ENCODE data around the gene KRT74.

Gene KRT74

GRCh38 chr12:52551216-52551865, 22.3 kb downstream of the KRT74 start:
- Histone ChIP-seq H3K9ac (ENCODE audit: low read length) (no peak overlapping the region), H3K27me3 (replicated peaks; ENCODE audit: control insufficient read depth, insufficient read depth, low read length) (peaks cover 88% of the 10 kb centered on the region), H3K36me3 (ENCODE audit: control insufficient read depth, insufficient read depth, low read length, severe bottlenecking) (no peaks in the 10 kb centered on the region), H3K4me3 (ENCODE audit: low read length) (no peak overlapping the region), H3K9me3 (ENCODE audit: control insufficient read depth, low read length) (no peaks in the 10 kb centered on the region), H3K4me1 (ENCODE audit: control insufficient read depth, insufficient read depth, low read length) (no peaks in the 10 kb centered on the region)
- DNase-seq (ENCODE audit: low read depth): no peak

DNA sequence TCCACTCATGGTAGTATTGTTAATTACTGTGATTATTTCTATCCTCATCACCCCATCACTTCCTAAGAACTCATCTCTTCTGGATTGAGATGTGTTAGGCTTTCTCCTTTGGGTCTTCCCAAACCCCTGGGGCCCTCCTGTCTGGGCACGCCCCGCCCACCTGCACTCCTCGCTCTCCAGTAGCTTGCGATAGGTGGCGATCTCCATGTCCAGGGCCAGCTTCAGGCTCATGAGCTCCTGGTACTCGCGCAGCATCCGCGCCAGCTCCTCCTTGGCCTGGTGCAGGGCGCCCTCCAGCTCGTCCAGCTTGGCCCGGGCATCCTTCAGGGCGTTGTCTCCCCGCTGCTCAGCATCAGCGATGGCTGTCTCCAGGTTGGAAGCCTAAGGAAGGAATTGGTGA, 27.5 kb downstream of the KRT74 start:
- Histone ChIP-seq H3K9me3 (ENCODE audit: control insufficient read depth, low read length) (no peaks in the 10 kb centered on the region), H3K36me3 (ENCODE audit: control insufficient read depth, insufficient read depth, low read length, severe bottlenecking) (no peaks in the 10 kb centered on the region), H3K4me1 (ENCODE audit: control insufficient read depth, insufficient read depth, low read length) (no peaks in the 10 kb centered on the region), H3K27me3 (replicated peaks; ENCODE audit: control insufficient read depth, insufficient read depth, low read length) (peaks cover 81% of the 10 kb centered on the region), H3K9ac (ENCODE audit: low read length) (no peak overlapping the region), H3K4me3 (ENCODE audit: low read length) (no peak overlapping the region)
- no peak for DNase-seq (ENCODE audit: low read depth)

GRCh38 chr12:52543985-52544883, 29.4 kb downstream of the KRT74 start:
- H3K4me3 ChIP-seq (ENCODE audit: low read length): no peak overlapping the region
- peaks cover 63% of the 10 kb centered on the region for H3K27me3 ChIP-seq (replicated peaks; ENCODE audit: control insufficient read depth, insufficient read depth, low read length)
- H3K9ac ChIP-seq (ENCODE audit: low read length): no peak overlapping the region
- H3K9me3 ChIP-seq (ENCODE audit: control insufficient read depth, low read length): no peaks in the 10 kb centered on the region
- no peaks in the 10 kb centered on the region for H3K36me3 ChIP-seq (ENCODE audit: control insufficient read depth, insufficient read depth, low read length, severe bottlenecking)
- H3K4me1 ChIP-seq (ENCODE audit: control insufficient read depth, insufficient read depth, low read length): no peaks in the 10 kb centered on the region
- no peak for DNase-seq (ENCODE audit: low read depth)

DNA sequence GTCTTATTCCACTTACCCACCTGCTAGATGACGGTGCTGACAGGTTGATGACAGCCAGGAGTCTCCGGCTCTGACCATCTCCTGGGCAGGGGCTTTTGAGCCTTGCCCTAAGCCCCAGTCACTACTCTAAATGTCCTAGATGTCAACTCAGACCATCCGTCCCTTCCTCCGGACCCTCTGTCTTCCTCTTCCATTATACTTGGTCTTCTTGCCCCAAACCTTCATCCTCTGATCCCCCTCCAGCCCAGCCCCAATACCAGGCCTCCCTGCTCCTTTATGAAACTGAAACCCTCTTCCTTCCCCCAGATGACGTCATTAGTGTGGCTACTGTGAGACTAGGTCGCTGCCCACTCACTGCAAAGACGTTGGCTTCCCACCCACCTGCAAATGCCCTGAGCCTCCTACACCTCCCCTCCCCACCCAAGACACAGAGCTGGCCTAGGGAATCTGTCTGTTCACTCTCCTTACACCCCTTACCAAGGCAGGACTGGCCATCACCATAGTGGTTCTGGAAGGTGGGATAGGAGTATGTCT, 30.8 kb downstream of the KRT74 start:
- H3K9me3 ChIP-seq (ENCODE audit: control insufficient read depth, low read length): no peaks in the 10 kb centered on the region
- H3K4me1 ChIP-seq (ENCODE audit: control insufficient read depth, insufficient read depth, low read length): no peaks in the 10 kb centered on the region
- no peak overlapping the region for H3K9ac ChIP-seq (ENCODE audit: low read length)
- no peaks in the 10 kb centered on the region for H3K36me3 ChIP-seq (ENCODE audit: control insufficient read depth, insufficient read depth, low read length, severe bottlenecking)
- H3K4me3 ChIP-seq (ENCODE audit: low read length): no peak overlapping the region
- no peak for DNase-seq (ENCODE audit: low read depth)
- H3K27me3 ChIP-seq (replicated peaks; ENCODE audit: control insufficient read depth, insufficient read depth, low read length): peaks cover 50% of the 10 kb centered on the region

DNA sequence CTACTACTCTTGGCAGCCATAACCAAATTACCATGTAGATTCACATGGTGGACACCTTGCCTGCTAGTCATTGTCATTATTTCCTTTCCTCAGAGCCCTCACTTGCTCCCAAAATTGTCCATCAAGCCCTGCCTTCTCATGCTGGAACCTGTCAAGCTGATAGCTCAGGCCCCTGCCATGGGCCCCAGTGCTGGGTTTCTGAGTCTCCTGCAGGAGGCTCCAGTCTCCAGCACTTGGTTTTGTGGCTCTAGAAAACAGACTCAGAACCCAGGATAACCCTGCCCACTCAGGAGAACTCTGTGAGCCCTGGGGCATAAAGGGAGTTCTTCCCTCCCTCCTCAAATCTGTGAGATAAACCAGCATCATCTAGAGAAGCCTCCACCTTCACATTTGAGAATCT, 31.5 kb downstream of the KRT74 start:
- Histone ChIP-seq H3K9me3 (ENCODE audit: control insufficient read depth, low read length) (no peaks in the 10 kb centered on the region), H3K9ac (ENCODE audit: low read length) (no peak overlapping the region), H3K27me3 (replicated peaks; ENCODE audit: control insufficient read depth, insufficient read depth, low read length) (peaks cover 45% of the 10 kb centered on the region), H3K36me3 (ENCODE audit: control insufficient read depth, insufficient read depth, low read length, severe bottlenecking) (no peaks in the 10 kb centered on the region), H3K4me1 (ENCODE audit: control insufficient read depth, insufficient read depth, low read length) (no peaks in the 10 kb centered on the region), H3K4me3 (ENCODE audit: low read length) (no peak overlapping the region)
- no peak for DNase-seq (ENCODE audit: low read depth)

DNA sequence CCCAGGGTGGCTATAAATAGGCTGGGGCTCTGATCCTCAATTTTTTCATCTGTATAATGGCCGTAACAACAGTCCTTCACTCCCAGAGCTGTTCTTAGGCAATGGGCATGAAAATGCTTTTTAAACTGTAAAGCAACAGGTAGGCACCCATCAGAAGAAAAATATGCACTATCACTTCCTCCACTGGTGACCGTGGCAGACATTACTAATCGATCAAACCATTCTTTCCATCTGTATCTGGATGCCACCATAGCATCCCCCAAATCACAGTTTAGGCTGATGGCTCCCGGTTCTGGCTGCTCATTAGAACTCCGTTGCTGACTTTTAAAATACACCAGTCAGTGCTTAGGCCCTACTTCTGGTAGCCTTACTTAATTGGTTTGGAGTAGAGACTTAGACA, 31.9 kb downstream of the KRT74 start:
- no peak overlapping the region for H3K4me3 ChIP-seq (ENCODE audit: low read length)
- H3K27me3 ChIP-seq (replicated peaks; ENCODE audit: control insufficient read depth, insufficient read depth, low read length): peaks cover 44% of the 10 kb centered on the region
- no peaks in the 10 kb centered on the region for H3K4me1 ChIP-seq (ENCODE audit: control insufficient read depth, insufficient read depth, low read length)
- H3K9ac ChIP-seq (ENCODE audit: low read length): no peak overlapping the region
- H3K36me3 ChIP-seq (ENCODE audit: control insufficient read depth, insufficient read depth, low read length, severe bottlenecking): no peaks in the 10 kb centered on the region
- no peak for DNase-seq (ENCODE audit: low read depth)
- no peaks in the 10 kb centered on the region for H3K9me3 ChIP-seq (ENCODE audit: control insufficient read depth, low read length)

- Histone ChIP-seq H3K4me1 (ENCODE audit: control insufficient read depth, insufficient read depth, low read length) (no peaks in the 10 kb centered on the region), H3K36me3 (ENCODE audit: control insufficient read depth, insufficient read depth, low read length, severe bottlenecking) (no peaks in the 10 kb centered on the region), H3K9me3 (ENCODE audit: control insufficient read depth, low read length) (no peaks in the 10 kb centered on the region), H3K9ac (ENCODE audit: low read length) (no peak overlapping the region), H3K4me3 (ENCODE audit: low read length) (no peak overlapping the region), H3K27me3 (replicated peaks; ENCODE audit: control insufficient read depth, insufficient read depth, low read length) (peaks cover 36% of the 10 kb centered on the region)
- no peak for DNase-seq (ENCODE audit: low read depth)
These were observed 33.1 kb downstream of the KRT74 start for GRCh38 chr12:52540531-52540930.

- no peak for DNase-seq (ENCODE audit: low read depth)
- no peak overlapping the region for H3K4me3 ChIP-seq (ENCODE audit: low read length)
- H3K9ac ChIP-seq (ENCODE audit: low read length): no peak overlapping the region
- no peaks in the 10 kb centered on the region for H3K36me3 ChIP-seq (ENCODE audit: control insufficient read depth, insufficient read depth, low read length, severe bottlenecking)
- H3K9me3 ChIP-seq (ENCODE audit: control insufficient read depth, low read length): no peaks in the 10 kb centered on the region
- H3K27me3 ChIP-seq (replicated peaks; ENCODE audit: control insufficient read depth, insufficient read depth, low read length): peaks cover 30% of the 10 kb centered on the region
- H3K4me1 ChIP-seq (ENCODE audit: control insufficient read depth, insufficient read depth, low read length): no peaks in the 10 kb centered on the region
These were observed 33.8 kb downstream of the KRT74 start for GRCh38 chr12:52539821-52540173.

DNA sequence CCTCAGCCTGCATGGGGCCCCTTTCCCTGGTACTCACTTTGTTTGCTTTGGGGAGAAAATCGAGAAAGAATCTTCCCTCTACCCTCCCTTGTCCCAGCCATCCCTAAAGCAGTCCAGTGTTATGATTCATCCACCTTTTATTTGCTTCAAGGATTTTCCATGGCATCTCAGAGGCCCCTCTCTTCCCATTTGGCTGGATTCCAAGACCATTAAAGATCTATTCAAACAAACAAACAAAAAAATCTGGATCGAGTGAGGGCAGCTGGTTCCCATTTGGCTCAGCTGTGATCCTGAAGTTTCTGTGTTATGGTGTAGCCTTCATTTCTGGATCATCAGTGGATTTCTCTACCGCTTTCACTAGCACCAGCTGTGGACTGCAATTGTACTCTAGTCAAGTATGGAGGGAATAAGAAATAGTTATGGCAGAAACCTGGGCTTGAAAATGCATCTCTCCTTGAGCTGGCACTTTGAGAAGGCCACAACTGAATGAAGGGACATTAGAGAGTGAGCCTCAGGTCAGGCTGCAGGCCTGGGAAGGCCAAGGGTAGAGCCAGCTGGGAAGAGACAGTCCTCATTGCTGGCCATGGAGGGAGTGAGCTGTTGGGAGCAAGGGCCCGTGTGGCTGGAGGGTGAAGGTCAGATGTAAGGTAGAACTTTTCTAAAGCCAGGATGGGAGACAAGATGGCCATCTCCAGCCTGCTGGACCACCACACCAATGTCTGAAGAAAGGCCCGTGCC, 34.4 kb downstream of the KRT74 start:
- no peak overlapping the region for H3K4me3 ChIP-seq (ENCODE audit: low read length)
- H3K4me1 ChIP-seq (ENCODE audit: control insufficient read depth, insufficient read depth, low read length): no peaks in the 10 kb centered on the region
- no peaks in the 10 kb centered on the region for H3K9me3 ChIP-seq (ENCODE audit: control insufficient read depth, low read length)
- no peaks in the 10 kb centered on the region for H3K36me3 ChIP-seq (ENCODE audit: control insufficient read depth, insufficient read depth, low read length, severe bottlenecking)
- no peak overlapping the region for H3K9ac ChIP-seq (ENCODE audit: low read length)
- peaks cover 28% of the 10 kb centered on the region for H3K27me3 ChIP-seq (replicated peaks; ENCODE audit: control insufficient read depth, insufficient read depth, low read length)
- peak; percentile 80 for DNase-seq (ENCODE audit: low read depth)

DNA sequence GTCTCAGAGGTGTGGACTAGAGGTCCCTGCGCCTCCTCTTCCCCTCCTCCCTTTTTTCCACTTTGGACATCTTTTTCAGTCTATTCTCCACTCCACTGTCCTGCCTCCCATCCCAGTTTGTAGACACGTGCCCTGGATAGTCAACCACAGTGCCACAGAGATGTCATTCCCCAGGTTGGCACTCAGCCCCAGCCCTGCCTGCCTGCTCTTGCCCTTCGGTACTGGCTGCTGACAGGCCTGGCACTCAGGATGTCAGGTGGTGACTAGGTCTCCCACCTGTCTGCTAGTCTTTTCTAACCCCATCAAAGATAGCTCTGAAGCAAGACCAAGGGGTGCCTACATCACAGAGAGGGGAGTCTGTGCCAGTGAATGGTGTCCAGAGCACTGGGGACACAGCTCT, 36.5 kb downstream of the KRT74 start:
- no peaks in the 10 kb centered on the region for H3K4me1 ChIP-seq (ENCODE audit: control insufficient read depth, insufficient read depth, low read length)
- H3K27me3 ChIP-seq (replicated peaks; ENCODE audit: control insufficient read depth, insufficient read depth, low read length): peaks cover 15% of the 10 kb centered on the region
- no peaks in the 10 kb centered on the region for H3K9me3 ChIP-seq (ENCODE audit: control insufficient read depth, low read length)

DNA sequence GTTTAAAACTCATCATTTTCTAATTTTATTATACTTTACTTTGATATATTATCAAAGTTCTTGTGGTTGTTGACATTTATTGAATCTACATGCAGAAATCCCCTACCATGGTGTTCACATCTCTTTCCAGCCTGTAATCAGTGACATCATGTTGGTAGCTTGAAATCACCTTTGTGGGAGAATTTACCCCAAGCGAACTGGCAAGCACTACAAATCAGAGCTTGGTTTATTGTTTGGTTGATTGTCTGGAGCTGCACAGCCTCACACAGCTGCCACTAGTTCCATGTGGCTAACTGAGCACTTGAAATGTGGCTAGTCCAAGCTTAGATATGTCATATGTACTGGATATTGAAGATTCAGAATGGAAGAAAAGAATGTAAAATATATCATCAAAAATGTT, 38.1 kb downstream of the KRT74 start:
- Histone ChIP-seq H3K27me3 (replicated peaks; ENCODE audit: control insufficient read depth, insufficient read depth, low read length) (peaks cover 23% of the 10 kb centered on the region), H3K9me3 (ENCODE audit: control insufficient read depth, low read length) (no peaks in the 10 kb centered on the region)

More for the DNA sequence above, 36.5 kb downstream of the KRT74 start:
- no peak overlapping the region for H3K9ac ChIP-seq (ENCODE audit: low read length)
- H3K4me3 ChIP-seq (ENCODE audit: low read length): no peak overlapping the region
- no peak for DNase-seq (ENCODE audit: low read depth)
- H3K36me3 ChIP-seq (ENCODE audit: control insufficient read depth, insufficient read depth, low read length, severe bottlenecking): no peaks in the 10 kb centered on the region

More for the DNA sequence above, 38.1 kb downstream of the KRT74 start:
- H3K4me1 ChIP-seq (ENCODE audit: control insufficient read depth, insufficient read depth, low read length): no peaks in the 10 kb centered on the region
- no peak for DNase-seq (ENCODE audit: low read depth)
- H3K4me3 ChIP-seq (ENCODE audit: low read length): no peak overlapping the region
- H3K36me3 ChIP-seq (ENCODE audit: control insufficient read depth, insufficient read depth, low read length, severe bottlenecking): no peaks in the 10 kb centered on the region
- no peak overlapping the region for H3K9ac ChIP-seq (ENCODE audit: low read length)

Measured in adipocyte (in vitro differentiated cells).